ENCODE data around the gene TIMM8B. TPM values are rescaled to one million over a fixed set of nuclear protein-coding genes. Genes with fewer than 3 reads are reported as not detected.

Gene TIMM8B
- total and polyA plus RNA-seq, 2 of the 4 experiments (the other 2 are of a cell fraction), result 35.5 to 103 TPM

DNA sequence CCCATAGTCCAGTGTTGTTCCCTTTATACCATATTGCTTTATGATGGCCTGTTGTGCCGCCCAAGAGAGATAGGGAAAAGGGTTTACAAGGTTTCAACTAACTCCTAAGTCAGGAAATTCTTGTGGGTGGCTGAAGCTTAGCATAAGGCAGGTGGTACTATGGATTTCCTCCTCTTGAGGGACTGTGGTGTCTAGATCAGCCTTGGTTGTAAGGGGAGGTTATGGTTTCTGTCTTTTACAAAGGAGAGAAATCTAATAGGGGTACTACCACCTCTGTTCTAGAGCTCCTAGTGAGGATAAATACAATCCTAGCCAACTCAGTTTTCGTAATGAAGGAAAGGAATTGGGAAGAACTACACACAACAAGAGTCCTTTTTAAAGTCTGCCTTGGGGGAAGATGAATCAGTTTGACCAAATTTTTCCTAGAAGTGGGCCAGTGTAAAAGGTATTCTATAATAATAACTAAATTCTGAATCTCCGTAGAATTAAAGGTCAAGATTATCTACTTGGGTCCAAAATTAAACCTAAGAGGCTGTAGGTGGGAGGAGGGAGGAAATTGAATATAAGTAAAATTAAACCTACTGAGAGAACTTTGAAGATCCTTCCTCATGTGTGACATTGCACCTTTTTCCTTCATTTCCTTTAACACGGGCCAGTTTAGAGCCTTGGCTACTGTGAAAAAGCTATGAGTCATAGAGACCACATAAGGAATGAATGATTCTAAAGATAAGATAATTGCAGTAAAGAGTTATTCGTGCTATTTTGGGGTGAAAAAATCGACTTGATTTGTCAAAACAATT lies 44.2 kb downstream of the TIMM8B start:
- no peak overlapping the region for H3K4me3 ChIP-seq (ENCODE audit: insufficient read depth, low read depth, low read length)
- no peak overlapping the region for H3K9ac ChIP-seq (ENCODE audit: low read depth, low read length)
- no peak overlapping the region for H3K56ac ChIP-seq (ENCODE audit: extremely low read depth, insufficient read depth, low read length)
- WGBS, 2 experiments (ENCODE audit: extremely low coverage in 2 of 2, insufficient read length in 1 of 2), result no CpG with 5 or more reads among the region's 6 CpGs
- no peak overlapping the region for H2AFZ ChIP-seq (replicated peaks; ENCODE audit: low read length, poor library complexity)
- H3K27me3 ChIP-seq (ENCODE audit: control insufficient read depth, insufficient read depth, low read length), result no peaks in the 10 kb centered on the region
- H4K8ac ChIP-seq (ENCODE audit: low read depth in 2 of 2, low read length in 2 of 2), result no peak overlapping the region
- in situ Hi-C loops (cut with MboI; ENCODE audit: low sequenced_read_pairs), result no loop called here
- H2AK9ac ChIP-seq (replicated peaks; ENCODE audit: low read depth, low read length, poor library complexity), result no peak overlapping the region
- ATAC-seq (ENCODE audit: low read depth) (no peak), DNase-seq (peak; percentile 26)
- H4K20me1 ChIP-seq (ENCODE audit: insufficient read depth, low read length), result no peaks in the 10 kb centered on the region
- no peaks in the 10 kb centered on the region for H3K9me1 ChIP-seq (ENCODE audit: insufficient read depth, low read length)
- H3K23ac ChIP-seq (ENCODE audit: low read depth, low read length), result no peak overlapping the region
- BruUV-seq (replicated peaks), result no TSS peak
- no peak overlapping the region for H3K27ac ChIP-seq (ENCODE audit: insufficient read depth, low read length)
- H3K4me2 ChIP-seq (ENCODE audit: low read depth, low read length), result no peak overlapping the region
- H2BK15ac ChIP-seq (ENCODE audit: low read depth, low read length), result no peak overlapping the region
- no peak overlapping the region for H2AK5ac ChIP-seq (ENCODE audit: low read depth, low read length)
- no peak overlapping the region for H2BK20ac ChIP-seq (ENCODE audit: low read depth, low read length)
- ChIA-PET CTCF (no interaction called here), POLR2A (ENCODE audit: unreplicated experiment) (no interaction called here)
- H4K91ac ChIP-seq (ENCODE audit: insufficient read depth, low read depth, low read length), result no peak overlapping the region
- H2BK120ac ChIP-seq (ENCODE audit: low read depth, low read length), result no peak overlapping the region
- H3K79me1 ChIP-seq (ENCODE audit: low read depth in 1 of 2, low read length in 2 of 2), result peaks cover 0 to 4% of the 10 kb centered on the region in 2 experiments; a peak in 1 of 4 replicates
- H3K4me1 ChIP-seq (ENCODE audit: control insufficient read depth, insufficient read depth, low read length), result no peaks in the 10 kb centered on the region
- no peak overlapping the region for H4K5ac ChIP-seq (ENCODE audit: low read depth, low read length)
- H3K18ac ChIP-seq (ENCODE audit: low read depth, low read length), result no peak overlapping the region
- H3K9me3 ChIP-seq (ENCODE audit: control insufficient read depth, insufficient read depth, low read length), result no peaks in the 10 kb centered on the region
- no peak overlapping the region for H2BK5ac ChIP-seq (ENCODE audit: low read depth, low read length, poor library complexity, severe bottlenecking)
- intact Hi-C loops (cut with micrococcal nuclease), result no loop called here
- peaks cover 16% of the 10 kb centered on the region for H3K36me3 ChIP-seq (ENCODE audit: control insufficient read depth, insufficient read depth, low read length)
- no peak overlapping the region for H3K4ac ChIP-seq (ENCODE audit: low read depth, low read length)
- no peak for TF ChIP-seq FOS (IDR thresholded peaks at IDR 0.05; ENCODE audit: low read depth, low read length)
- dilution Hi-C loops (cut with HindIII; ENCODE audit: low sequenced_read_pairs, unreplicated experiment), result no loop called here
- no peak overlapping the region for H3K14ac ChIP-seq (replicated peaks; ENCODE audit: low read depth, low read length)

Data from IMR-90 (cell line).